Keratinocyte (primary cell): ENCODE results near the gene ERCC3. TPM values are rescaled to one million over a fixed set of nuclear protein-coding genes. Genes with fewer than 3 reads are reported as not detected.

ENCODE experiments used
- DNase-seq: peaks from one replicate; pipeline ENCODE4 v3.0.0-alpha.2; 2011; ENCODE audit warnings: low read depth, missing footprints, low spot score
- FAIRE-seq: peaks from 2 replicates; lab custom pipeline; 2011; peaks lifted over from hg19 to GRCh38; lab: Jason Lieb, UNC
- H2AFZ ChIP-seq: 2 replicates; pipeline ENCODE4 v1.6.0; 2012; ENCODE audit warnings: low read length, control low read depth, inconsistent platforms; ENCODE audit not compliant: control insufficient read depth
- H3K27ac ChIP-seq: 2 replicates; pipeline ENCODE4 v1.5.1; 2011; ENCODE audit warnings: low read length; ENCODE audit not compliant: control insufficient read depth, insufficient read depth
- H3K27me3 ChIP-seq: 3 replicates; pipeline ENCODE4 v1.6.0; 2011; ENCODE audit warnings: low read length; ENCODE audit not compliant: control insufficient read depth, insufficient read depth; ENCODE audit errors: extremely low read depth
- H3K36me3 ChIP-seq, 2 experiments: 2 replicates in 1 of 2; 3 replicates in 1 of 2; pipeline ENCODE4 v1.5.1; 2011; ENCODE audit warnings: low read length in 2 of 2, mild to moderate bottlenecking in 1 of 2; ENCODE audit not compliant: control insufficient read depth in 2 of 2, insufficient read depth in 2 of 2; ENCODE audit errors: extremely low read depth in 1 of 2
- H3K4me1 ChIP-seq: 3 replicates; pipeline ENCODE4 v1.5.1; 2011; ENCODE audit warnings: low read length; ENCODE audit not compliant: control insufficient read depth, insufficient read depth; ENCODE audit errors: extremely low read depth
- H3K4me2 ChIP-seq: 3 replicates; pipeline ENCODE4 v1.6.0; 2011; ENCODE audit warnings: low read depth, low read length; ENCODE audit not compliant: control insufficient read depth, insufficient read depth; ENCODE audit errors: extremely low read depth
- H3K4me3 ChIP-seq, 3 experiments: fragments of 200-600 bp in 1 of 3; sonication (generic) in 1 of 3; 2 replicates in 2 of 3; 3 replicates in 1 of 3; pipeline ENCODE4 v1.5.1; 2011 to 2016; ENCODE audit warnings: low read length in 3 of 3, mild to moderate bottlenecking in 3 of 3, control low read depth in 2 of 3, inconsistent platforms in 1 of 3, low read depth in 1 of 3, mixed read lengths in 1 of 3, mixed run types in 1 of 3, moderate library complexity in 1 of 3; ENCODE audit not compliant: control insufficient read depth in 2 of 3, insufficient read depth in 2 of 3; ENCODE audit errors: extremely low read depth in 1 of 3
- H3K79me2 ChIP-seq: 2 replicates; pipeline ENCODE4 v1.6.0; 2012; ENCODE audit warnings: low read length; ENCODE audit not compliant: control insufficient read depth, insufficient read depth
- H3K9ac ChIP-seq: 3 replicates; pipeline ENCODE4 v1.6.0; 2011; ENCODE audit warnings: low read length; ENCODE audit not compliant: control insufficient read depth, insufficient read depth; ENCODE audit errors: extremely low read depth
- H3K9me1 ChIP-seq: 3 replicates; pipeline ENCODE4 v1.6.0; 2011; ENCODE audit warnings: low read length; ENCODE audit not compliant: control insufficient read depth, insufficient read depth; ENCODE audit errors: extremely low read depth
- H3K9me3 ChIP-seq: 2 replicates; pipeline ENCODE4 v1.5.1; 2012; ENCODE audit warnings: low read depth, low read length; ENCODE audit not compliant: control insufficient read depth
- H4K20me1 ChIP-seq: 3 replicates; pipeline ENCODE4 v1.6.0; 2011; ENCODE audit warnings: low read length; ENCODE audit not compliant: control insufficient read depth, insufficient read depth; ENCODE audit errors: extremely low read depth
- CTCF ChIP-seq, 3 experiments: IDR thresholded peaks in 1 of 3; conservative IDR thresholded peaks in 1 of 3; optimal IDR thresholded peaks in 1 of 3; 2 replicates in 2 of 3; 3 replicates in 1 of 3; pipeline versions ENCODE3 to v1.5.1; 2011; ENCODE audit warnings: low read length in 3 of 3, mild to moderate bottlenecking in 3 of 3, moderate library complexity in 2 of 3, control low read depth in 1 of 3, inconsistent platforms in 1 of 3; ENCODE audit not compliant: insufficient read depth in 2 of 3; ENCODE audit errors: extremely low read depth in 1 of 3
- EZH2 ChIP-seq: IDR thresholded peaks from one replicate; pipeline ENCODE4 v1.6.1; 2012; ENCODE audit warnings: inconsistent platforms, mild to moderate bottlenecking, low read length, moderate library complexity
- dilution Hi-C: fragments of 300-500 bp; cut with MboI; formaldehyde crosslinking; loops from one replicate; pipeline ENCODE4 v1.7.0; 2020; ENCODE audit warnings: low sequenced_read_pairs; ENCODE audit not compliant: extremely low pct_ligation_motif_present
- polyA plus RNA-seq, 5 experiments: library from polyadenylated mRNA; depleted of rRNA in 3 of 5; stranded (reverse) in 3 of 5; stranded (forward) in 1 of 5; unstranded in 1 of 5; fragments of >200 nt; gene quantifications; 1 replicate in 1 of 5; 2 replicates in 3 of 5; 3 replicates in 1 of 5; pipeline versions ENCODE4 v1.2.1 to v1.2.3, GENCODE V29; 2011 to 2012; ENCODE audit warnings: missing spikeins in 2 of 5, low read depth in 1 of 5, low replicate concordance in 1 of 5

The ERCC3 gene
- polyA plus RNA-seq, 1 donor (not counting 4 experiments of a cell fraction or from before 2014, with no cell fraction given) = 40.6 TPM

- H3K9me3 ChIP-seq = no peaks in the 10 kb centered on the region
- H3K79me2 ChIP-seq = no peaks in the 10 kb centered on the region
- no peaks in the 10 kb centered on the region for H4K20me1 ChIP-seq
- no peak overlapping the region for H3K27ac ChIP-seq
- no peak for TF ChIP-seq CTCF (optimal IDR thresholded peaks at IDR 0.05 in 1 of 3, IDR thresholded peaks at IDR 0.05 in 1 of 3, conservative IDR thresholded peaks at IDR 0.05 in 1 of 3; ENCODE audit: extremely low read depth in 1 of 3, insufficient read depth in 2 of 3, low read length in 3 of 3)
- no peak for TF ChIP-seq EZH2
- peaks cover 21 to 42% of the 10 kb centered on the region in 2 experiments for H3K36me3 ChIP-seq
- FAIRE-seq (no peak), DNase-seq (no peak)
- H2AFZ ChIP-seq = no peak overlapping the region
- dilution Hi-C loops = no loop called here
- no peaks in the 10 kb centered on the region for H3K9me1 ChIP-seq
- H3K9ac ChIP-seq = no peak overlapping the region
- H3K4me1 ChIP-seq = no peaks in the 10 kb centered on the region
- H3K27me3 ChIP-seq = no peaks in the 10 kb centered on the region
- no peak overlapping the region for H3K4me2 ChIP-seq
- no peak overlapping the region for H3K4me3 ChIP-seq
Observed at GRCh38 chr2:127275789-127276188, 18.2 kb downstream of the ERCC3 start.

DNA sequence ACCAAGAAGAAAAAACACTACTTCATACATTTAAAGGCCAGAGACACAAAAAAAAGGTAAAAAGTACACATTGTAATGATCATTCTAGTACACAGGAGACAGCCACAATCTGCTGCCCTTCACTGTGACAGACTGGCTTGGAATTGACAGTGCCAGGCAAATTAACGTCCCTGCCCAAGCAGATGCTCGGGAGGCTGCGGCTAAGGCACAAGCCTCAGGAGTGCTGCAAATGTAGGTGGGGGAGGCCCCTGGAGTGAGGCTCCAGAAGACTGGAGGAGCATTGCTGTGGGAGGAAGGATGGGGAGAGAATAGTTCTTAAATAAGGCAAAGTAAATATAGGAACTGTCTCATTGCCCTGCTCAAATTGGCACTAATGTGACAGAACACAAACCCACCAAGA lies 18.6 kb downstream of the ERCC3 start:
- H2AFZ ChIP-seq = no peak overlapping the region
- no peaks in the 10 kb centered on the region for H3K9me3 ChIP-seq
- H3K4me1 ChIP-seq = no peaks in the 10 kb centered on the region
- H3K79me2 ChIP-seq = no peaks in the 10 kb centered on the region
- FAIRE-seq = no peak
- no peak overlapping the region for H3K9ac ChIP-seq
- H3K4me3 ChIP-seq = no peak overlapping the region
- H3K27me3 ChIP-seq = no peaks in the 10 kb centered on the region
- H3K27ac ChIP-seq = no peak overlapping the region
- TF ChIP-seq EZH2 (no peak), CTCF (optimal IDR thresholded peaks at IDR 0.05 in 1 of 3, IDR thresholded peaks at IDR 0.05 in 1 of 3, conservative IDR thresholded peaks at IDR 0.05 in 1 of 3; ENCODE audit: extremely low read depth in 1 of 3, insufficient read depth in 2 of 3, low read length in 3 of 3) (no peak)
- H3K36me3 ChIP-seq = peaks cover 24 to 45% of the 10 kb centered on the region in 2 experiments
- DNase-seq = no peak
- no peaks in the 10 kb centered on the region for H4K20me1 ChIP-seq
- H3K4me2 ChIP-seq = no peak overlapping the region
- no peaks in the 10 kb centered on the region for H3K9me1 ChIP-seq
- dilution Hi-C loops = no loop called here
